Thyroid gland (tissue), 4 donors: ENCODE measurements around the gene EDIL3. TPM values are rescaled to one million over a fixed set of nuclear protein-coding genes. Genes with fewer than 3 reads are reported as not detected.

Experiments
- DNase-seq, 2 donors: peaks; one replicate each; pipeline ENCODE4 v3.0.0-alpha.2; 2019
- H3K27ac ChIP-seq, 3 donors: fragments of 200-600 bp; sonication (generic); 1 replicate in 2 of 3; 2 replicates in 1 of 3; pipeline ENCODE4 v1.5.1; 2016 to 2019; ENCODE audit warnings: mild to moderate bottlenecking in 1 of 3, moderate library complexity in 1 of 3
- H3K27me3 ChIP-seq: fragments of 200-600 bp; sonication (generic); one replicate; pipeline ENCODE4 v1.5.1; 2019
- H3K36me3 ChIP-seq, 2 donors: fragments of 200-600 bp; sonication (generic); one replicate each; pipeline ENCODE4 v1.5.1; 2016 to 2019
- H3K4me1 ChIP-seq, 2 donors: fragments of 200-600 bp; sonication (generic); one replicate each; pipeline ENCODE4 v1.5.1; 2017 to 2019
- H3K4me3 ChIP-seq, 3 donors: fragments of 200-600 bp; sonication (generic); replicated peaks in 1 of 3; 1 replicate in 2 of 3; 2 replicates in 1 of 3; pipeline ENCODE4 v1.5.1; 2016; ENCODE audit warnings: mild to moderate bottlenecking in 1 of 3
- H3K9me3 ChIP-seq: fragments of 200-600 bp; sonication (generic); one replicate; pipeline ENCODE4 v1.5.1; 2017
- POLR2A ChIP-seq, 2 donors: fragments of 450-650 bp; IDR thresholded peaks; one replicate each; pipeline ENCODE4 v1.6.1; 2017; ENCODE audit warnings: antibody characterized with exemption in 2 of 2, mild to moderate bottlenecking in 2 of 2, moderate library complexity in 1 of 2
- WGBS, 2 donors: methylation state at CpG; one replicate each; pipeline ENCODE4 v1.1.5; 2017; 5-methylcytosine and 5-hydroxymethylcytosine counted together
- intact Hi-C: fragments of 100-400 bp; cut with DNase I; formaldehyde crosslinking; loops from one replicate; pipeline ENCODE4 v1.15.1; 2023
- total RNA-seq, 4 donors: library from RNA; depleted of rRNA; stranded (reverse); fragments of >200 nt; gene quantifications; one replicate each; pipeline ENCODE4 v1.2.3, GENCODE V29; 2016
- TF ChIP-seq, protein P1 (sequence below), 6 experiments: fragments of 200-600 bp in 3 of 6; fragments of 450-650 bp in 3 of 6; sonication (generic) in 3 of 6; IDR thresholded peaks; one replicate each; pipeline ENCODE4 v1.5.1; 2016 to 2019; ENCODE audit warnings: antibody characterized with exemption in 6 of 6, mild to moderate bottlenecking in 2 of 6, inconsistent platforms in 1 of 6, moderate library complexity in 1 of 6

The EDIL3 gene
- total RNA-seq, 4 donors from 2014 or later, result 2.0 to 5.5 (median 3.3) TPM

DNA sequence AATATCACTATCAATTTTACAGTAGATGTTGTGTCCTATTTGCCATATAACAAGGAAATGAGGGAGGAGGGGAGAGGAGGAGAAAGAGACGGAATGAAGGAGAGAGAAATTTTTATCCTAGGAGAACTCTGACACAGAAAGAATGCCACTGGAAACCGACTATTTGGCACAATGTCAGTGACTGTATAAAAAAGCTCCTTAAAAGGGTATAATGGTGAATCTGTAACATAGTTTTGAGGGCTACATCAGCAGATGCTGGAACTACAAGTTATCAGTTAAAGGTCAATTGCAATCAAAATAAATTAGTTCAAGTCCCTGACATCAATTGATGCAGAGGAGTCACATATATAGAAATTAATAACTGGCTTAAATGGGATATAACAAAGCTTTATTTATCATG lies 5.7 kb downstream of the EDIL3 start:
- no peak overlapping the region for H3K27ac ChIP-seq
- intact Hi-C loops, result no loop called here
- H3K4me3 ChIP-seq, result no peak overlapping the region
- WGBS, 2 donors, result 57 to 62% methylated on average over 2 of the region's 2 CpGs
- TF ChIP-seq, protein P1, sequence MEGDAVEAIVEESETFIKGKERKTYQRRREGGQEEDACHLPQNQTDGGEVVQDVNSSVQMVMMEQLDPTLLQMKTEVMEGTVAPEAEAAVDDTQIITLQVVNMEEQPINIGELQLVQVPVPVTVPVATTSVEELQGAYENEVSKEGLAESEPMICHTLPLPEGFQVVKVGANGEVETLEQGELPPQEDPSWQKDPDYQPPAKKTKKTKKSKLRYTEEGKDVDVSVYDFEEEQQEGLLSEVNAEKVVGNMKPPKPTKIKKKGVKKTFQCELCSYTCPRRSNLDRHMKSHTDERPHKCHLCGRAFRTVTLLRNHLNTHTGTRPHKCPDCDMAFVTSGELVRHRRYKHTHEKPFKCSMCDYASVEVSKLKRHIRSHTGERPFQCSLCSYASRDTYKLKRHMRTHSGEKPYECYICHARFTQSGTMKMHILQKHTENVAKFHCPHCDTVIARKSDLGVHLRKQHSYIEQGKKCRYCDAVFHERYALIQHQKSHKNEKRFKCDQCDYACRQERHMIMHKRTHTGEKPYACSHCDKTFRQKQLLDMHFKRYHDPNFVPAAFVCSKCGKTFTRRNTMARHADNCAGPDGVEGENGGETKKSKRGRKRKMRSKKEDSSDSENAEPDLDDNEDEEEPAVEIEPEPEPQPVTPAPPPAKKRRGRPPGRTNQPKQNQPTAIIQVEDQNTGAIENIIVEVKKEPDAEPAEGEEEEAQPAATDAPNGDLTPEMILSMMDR (IDR thresholded peaks at IDR 0.05), result no peak
- TF ChIP-seq POLR2A (IDR thresholded peaks at IDR 0.05), result no peak
- peaks cover 3 to 19% of the 10 kb centered on the region in 2 donors for H3K4me1 ChIP-seq
- H3K27me3 ChIP-seq, result peaks cover 7% of the 10 kb centered on the region
- DNase-seq, result no peak
- H3K9me3 ChIP-seq, result no peaks in the 10 kb centered on the region
- H3K36me3 ChIP-seq, result no peaks in the 10 kb centered on the region

DNA sequence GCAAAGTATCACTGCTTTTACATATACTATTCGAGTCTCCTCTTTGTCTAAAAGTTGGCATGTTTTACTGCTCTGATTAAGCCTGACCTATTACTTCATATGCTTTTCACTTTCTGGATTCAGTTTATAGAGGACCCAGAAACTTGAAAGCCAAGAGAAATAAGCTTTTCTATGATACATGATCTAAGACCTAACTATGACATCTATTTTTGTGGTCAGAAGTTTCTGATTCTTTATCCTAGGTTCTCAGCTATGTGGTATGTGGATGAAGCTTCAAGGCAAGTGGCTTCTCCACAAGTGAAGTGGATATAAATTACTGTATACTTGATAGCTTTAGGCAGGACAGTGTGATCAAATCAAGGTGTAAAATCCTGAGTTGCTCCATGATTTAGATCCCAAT lies 6.3 kb downstream of the EDIL3 start:
- WGBS, 2 donors, result 56 to 78% methylated on average over 1 of the region's 1 CpG
- peaks cover 3 to 13% of the 10 kb centered on the region in 2 donors for H3K4me1 ChIP-seq
- intact Hi-C loops, result no loop called here

DNA sequence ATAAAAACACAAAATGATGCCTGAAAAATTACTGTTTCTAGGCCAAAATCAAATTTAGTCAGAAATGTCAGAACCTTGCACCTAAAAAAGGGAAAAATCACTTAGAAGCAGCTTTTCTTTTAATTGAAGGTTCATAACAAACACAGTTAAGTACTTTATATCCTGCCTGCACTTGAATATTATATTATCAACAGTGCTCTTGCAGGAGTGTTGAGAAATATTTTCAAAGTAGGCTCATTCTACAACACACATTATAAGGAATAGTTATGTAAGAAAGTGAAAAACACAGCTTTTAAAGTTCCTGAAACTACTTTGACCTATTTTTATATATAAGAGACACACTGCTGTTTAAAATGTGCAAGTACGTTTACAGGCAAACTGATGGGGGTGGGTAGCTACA lies 8.3 kb downstream of the EDIL3 start:
- intact Hi-C loops, result no loop called here
- Histone ChIP-seq H3K27ac (no peak overlapping the region), H3K4me1 (no peaks in the 10 kb centered on the region), H3K27me3 (no peaks in the 10 kb centered on the region), H3K9me3 (no peaks in the 10 kb centered on the region), H3K4me3 (no peak overlapping the region), H3K36me3 (no peaks in the 10 kb centered on the region)
- 74 to 88% methylated on average over 1 of the region's 1 CpG for WGBS, 2 donors
- TF ChIP-seq POLR2A (IDR thresholded peaks at IDR 0.05), result no peak
- TF ChIP-seq, protein P1 (IDR thresholded peaks at IDR 0.05), result no peak
- no peak for DNase-seq

More for the DNA sequence above, 6.3 kb downstream of the EDIL3 start:
- Histone ChIP-seq H3K27ac (no peak overlapping the region), H3K4me3 (no peak overlapping the region), H3K9me3 (no peaks in the 10 kb centered on the region), H3K27me3 (peaks cover 2% of the 10 kb centered on the region), H3K36me3 (no peaks in the 10 kb centered on the region)
- DNase-seq, result no peak
- no peak for TF ChIP-seq POLR2A (IDR thresholded peaks at IDR 0.05)
- TF ChIP-seq, protein P1 (IDR thresholded peaks at IDR 0.05), result no peak

DNA sequence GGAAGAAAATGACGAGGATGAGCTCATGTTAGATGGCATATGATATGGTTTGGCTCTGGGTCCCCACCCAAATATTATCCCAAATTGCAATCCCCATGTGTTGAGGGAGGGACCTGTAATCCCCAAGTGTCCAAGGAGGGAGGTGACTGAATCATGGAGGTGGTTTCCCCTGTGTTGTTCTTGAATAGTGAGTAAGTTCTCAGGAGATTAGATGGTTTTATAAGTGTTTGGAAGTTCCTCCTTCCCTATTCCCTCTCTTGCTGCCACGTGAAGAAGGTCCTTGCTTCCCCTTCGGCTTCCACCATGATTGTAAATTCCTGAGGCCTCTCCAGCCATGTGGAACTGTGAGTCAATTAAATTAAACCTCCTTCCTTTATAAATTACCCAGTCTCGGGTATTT lies 10.1 kb downstream of the EDIL3 start:
- H3K27ac ChIP-seq, result no peak overlapping the region
- 82 to 89% methylated on average over 4 of the region's 4 CpGs for WGBS, 2 donors
- no peak for DNase-seq
- H3K4me3 ChIP-seq, result no peak overlapping the region
- H3K9me3 ChIP-seq, result no peaks in the 10 kb centered on the region
- no peaks in the 10 kb centered on the region for H3K36me3 ChIP-seq
- TF ChIP-seq, protein P1 (IDR thresholded peaks at IDR 0.05), result no peak
- TF ChIP-seq POLR2A (IDR thresholded peaks at IDR 0.05), result no peak
- intact Hi-C loops, result no loop called here
- no peaks in the 10 kb centered on the region for H3K4me1 ChIP-seq
- no peaks in the 10 kb centered on the region for H3K27me3 ChIP-seq

DNA sequence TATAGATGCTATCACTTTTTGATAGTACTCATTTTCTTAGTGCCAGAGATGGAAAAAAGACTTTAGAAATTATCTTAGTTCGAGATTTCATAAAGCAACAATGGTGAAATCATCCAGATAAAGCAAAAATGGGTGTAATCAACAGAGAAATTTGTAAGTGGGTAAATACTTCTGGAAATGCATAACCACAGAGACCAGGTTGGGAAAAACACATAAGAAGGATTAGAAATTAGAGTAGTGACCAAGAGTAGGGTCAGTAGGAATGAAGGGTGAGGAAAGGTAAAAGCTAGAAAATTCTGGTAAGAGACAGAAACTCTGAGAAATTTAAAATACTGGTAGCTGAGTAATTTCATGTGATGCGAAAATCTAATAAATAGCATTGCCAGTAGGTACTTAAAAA lies 11.2 kb downstream of the EDIL3 start:
- Histone ChIP-seq H3K4me3 (no peak overlapping the region), H3K36me3 (no peaks in the 10 kb centered on the region), H3K9me3 (no peaks in the 10 kb centered on the region), H3K4me1 (no peaks in the 10 kb centered on the region), H3K27me3 (no peaks in the 10 kb centered on the region), H3K27ac (no peak overlapping the region)
- no peak for TF ChIP-seq POLR2A (IDR thresholded peaks at IDR 0.05)
- TF ChIP-seq, protein P1 (IDR thresholded peaks at IDR 0.05), result no peak
- DNase-seq, result no peak
- intact Hi-C loops, result no loop called here
- 86 to 90% methylated on average over 2 of the region's 2 CpGs for WGBS, 2 donors
